B cell (primary cell): ENCODE results near the gene PNRC2. TPM values are rescaled to one million over a fixed set of nuclear protein-coding genes. Genes with fewer than 3 reads are reported as not detected.

Experiments used
- ATAC-seq: fragments of 200-7000 bp; cut with Tn5 transposase; one replicate; pipeline ENCODE4 v1.10.0; 2021; ENCODE audit warnings: low read depth, mild to moderate bottlenecking, moderate number of reproducible peaks, moderate library complexity
- CTCF ChIA-PET: fragments of 350-600 bp; sonication (Branson Sonifier 250); formaldehyde crosslinking; loops from one replicate; lab custom pipeline; 2021; ENCODE audit warnings: antibody characterized with exemption, inconsistent platforms; lab: Charles Lee
- POLR2A ChIA-PET: fragments of 350-600 bp; sonication (Branson Sonifier 250); formaldehyde crosslinking; loops from one replicate; lab custom pipeline; 2021; ENCODE audit warnings: antibody characterized with exemption; lab: Charles Lee
- DNase-seq: peaks from one replicate; pipeline ENCODE4 v3.0.0; 2013
- H2AFZ ChIP-seq: 2 replicates; pipeline ENCODE4 v1.6.1; 2012; ENCODE audit warnings: mild to moderate bottlenecking, low read depth, low read length; ENCODE audit not compliant: insufficient read depth, poor library complexity, severe bottlenecking
- H3K27ac ChIP-seq, 2 donors: 1 replicate in 1 of 2; 2 replicates in 1 of 2; pipeline ENCODE4 v1.5.1; 2012 to 2013; ENCODE audit warnings: low read length in 2 of 2, mild to moderate bottlenecking in 2 of 2, moderate library complexity in 1 of 2
- H3K27me3 ChIP-seq, 4 experiments: fragments of 200-600 bp in 1 of 4; sonication (generic) in 1 of 4; replicated peaks in 1 of 4; 1 replicate in 2 of 4; 2 replicates in 2 of 4; pipeline versions ENCODE4 v1.6.1 to v1.7.0; 2013 to 2016; ENCODE audit warnings: low read length in 3 of 4, mild to moderate bottlenecking in 2 of 4, mixed read lengths in 1 of 4, moderate library complexity in 1 of 4; ENCODE audit not compliant: insufficient read depth in 4 of 4, control insufficient read depth in 3 of 4; ENCODE audit errors: control extremely low read depth in 1 of 4
- H3K36me3 ChIP-seq, 2 experiments: replicated peaks in 1 of 2; 1 replicate in 1 of 2; 2 replicates in 1 of 2; pipeline versions ENCODE4 v1.6.1 to v1.7.1; 2013; ENCODE audit warnings: low read length in 1 of 2; ENCODE audit not compliant: insufficient read depth in 2 of 2, control insufficient read depth in 1 of 2; ENCODE audit errors: control extremely low read depth in 1 of 2, extremely low read depth in 1 of 2
- H3K4me1 ChIP-seq, 2 donors: fragments of 200-600 bp in 1 of 2; sonication (generic) in 1 of 2; 1 replicate in 1 of 2; 2 replicates in 1 of 2; pipeline versions ENCODE4 v1.5.1 to v1.6.1; 2013 to 2017; ENCODE audit warnings: low read length in 2 of 2; ENCODE audit not compliant: control insufficient read depth in 2 of 2, insufficient read depth in 2 of 2
- H3K4me2 ChIP-seq: replicated peaks from 2 replicates; pipeline ENCODE3; 2012; ENCODE audit warnings: mild to moderate bottlenecking, low read depth, low read length; ENCODE audit not compliant: poor library complexity, severe bottlenecking
- H3K4me3 ChIP-seq, 5 experiments: fragments of 200-600 bp in 1 of 5; sonication (generic) in 1 of 5; 1 replicate in 3 of 5; 2 replicates in 2 of 5; pipeline versions ENCODE4 v1.5.1 to v1.7.0; 2011 to 2016; ENCODE audit warnings: low read length in 4 of 5, mild to moderate bottlenecking in 4 of 5, low read depth in 2 of 5, control low read depth in 1 of 5, moderate library complexity in 1 of 5; ENCODE audit not compliant: insufficient read depth in 1 of 5; ENCODE audit errors: control extremely low read depth in 1 of 5, extremely low read depth in 1 of 5
- H3K79me2 ChIP-seq: fragments of 200-600 bp; sonication (generic); one replicate; pipeline ENCODE4 v1.6.0; 2016; ENCODE audit warnings: low read length; ENCODE audit not compliant: control insufficient read depth, insufficient read depth
- H3K9ac ChIP-seq: fragments of 200-600 bp; sonication (generic); 2 replicates; pipeline ENCODE4 v1.6.1; 2017; ENCODE audit warnings: mild to moderate bottlenecking, low read length, moderate library complexity
- H3K9me3 ChIP-seq, 3 donors: one replicate each; pipeline versions ENCODE4 v1.6.1 to v1.7.1; 2013; ENCODE audit warnings: low read length in 2 of 3; ENCODE audit not compliant: control insufficient read depth in 2 of 3, insufficient read depth in 1 of 3; ENCODE audit errors: control extremely low read depth in 1 of 3
- H4K20me1 ChIP-seq: 2 replicates; pipeline ENCODE4 v1.6.0; 2012; ENCODE audit warnings: mild to moderate bottlenecking, low read length; ENCODE audit not compliant: insufficient read depth, control insufficient read depth, poor library complexity, severe bottlenecking
- H3K27ac Mint-ChIP-seq: one replicate; pipeline ENCODE4 v1.8.0; 2021; ENCODE audit warnings: mixed read lengths
- H3K27me3 Mint-ChIP-seq: one replicate; pipeline ENCODE4 v1.8.0; 2021; ENCODE audit warnings: mixed read lengths
- H3K4me1 Mint-ChIP-seq: one replicate; pipeline ENCODE4 v1.8.0; 2021; ENCODE audit warnings: mixed read lengths
- H3K4me3 Mint-ChIP-seq: one replicate; pipeline ENCODE4 v1.8.0; 2021; ENCODE audit warnings: mixed read lengths
- H3K9me3 Mint-ChIP-seq: one replicate; pipeline ENCODE4 v1.8.0; 2022; ENCODE audit warnings: mixed read lengths; ENCODE audit not compliant: insufficient read depth
- CTCF ChIP-seq: fragments of 200-600 bp; IDR thresholded peaks from one replicate; pipeline ENCODE4 v1.8.0; 2022; ENCODE audit warnings: antibody characterized with exemption, mild to moderate bottlenecking
- EZH2 ChIP-seq: IDR thresholded peaks from 2 replicates; pipeline ENCODE4 v1.6.1; 2012; ENCODE audit warnings: borderline replicate concordance, low read depth, mild to moderate bottlenecking, moderate library complexity, low read length; ENCODE audit not compliant: insufficient read depth, poor library complexity, severe bottlenecking
- WGBS: methylation state at CpG from one replicate; pipeline ENCODE4 v1.1.5; 2013; ENCODE audit warnings: missing lambda C conversion rate; ENCODE audit not compliant: insufficient coverage; 5-methylcytosine and 5-hydroxymethylcytosine counted together
- intact Hi-C: fragments of 100-400 bp; cut with micrococcal nuclease; formaldehyde crosslinking; loops from one replicate; pipeline ENCODE4 v1.10.0; 2022
- polyA plus RNA-seq: library from polyadenylated mRNA; depleted of rRNA; stranded (reverse); fragments of >200 nt; gene quantifications from 2 replicates; pipeline ENCODE4 v1.2.3, GENCODE V29; 2012
- total RNA-seq, 2 donors: library from RNA; stranded (reverse); fragments of 120-200 nt in 1 of 2; gene quantifications; 1 replicate in 1 of 2; 2 replicates in 1 of 2; pipeline versions ENCODE4 v1.2.3 to v1.2.4, GENCODE V29; 2013 to 2022

The PNRC2 gene
- total and polyA plus RNA-seq, 2 donors (not counting 1 experiment from before 2014, with no cell fraction given) = 89.8 to 174 TPM

DNA sequence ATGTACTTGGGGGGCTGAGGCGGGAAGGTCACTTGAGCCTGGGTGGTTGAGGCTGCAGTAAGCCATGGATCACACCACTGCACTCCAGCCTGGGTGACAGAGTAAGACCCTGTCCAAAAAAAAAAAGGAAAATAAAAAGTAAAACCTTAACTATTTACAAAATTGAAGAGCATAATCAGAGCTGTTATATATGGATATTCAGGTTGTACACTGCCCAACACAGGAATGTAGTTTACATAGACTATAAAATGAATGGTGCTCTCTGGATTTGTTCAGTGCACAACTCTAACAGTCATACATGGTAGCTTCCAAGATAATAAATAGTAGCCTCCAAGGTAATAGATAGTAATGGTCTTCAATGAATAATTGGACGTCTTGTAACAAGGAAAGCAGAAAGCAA, 43.1 kb downstream of the PNRC2 start:
- DNase-seq (no peak), ATAC-seq (no peak)
- no peak overlapping the region for H3K4me3 ChIP-seq
- H3K9me3 ChIP-seq = no peaks in the 10 kb centered on the region
- H3K36me3 ChIP-seq = no peaks in the 10 kb centered on the region
- POLR2A ChIA-PET = interaction anchor here (0.5 kb wide), 2 partner anchors 24 to 1952 kb away, joined by 3 to 4 read pairs; no protein-coding TSS in a partner anchor
- intact Hi-C loops = no loop called here
- CTCF ChIA-PET = interaction anchor here (1.0 kb wide), 1 partner anchor 192 kb away, joined by 5 read pairs; no protein-coding TSS in a partner anchor
- H3K27ac Mint-ChIP-seq = no peak overlapping the region
- H4K20me1 ChIP-seq = no peaks in the 10 kb centered on the region
- no peaks in the 10 kb centered on the region for H3K9me3 Mint-ChIP-seq
- no peaks in the 10 kb centered on the region for H3K27me3 ChIP-seq
- no peaks in the 10 kb centered on the region for H3K4me1 ChIP-seq
- no peaks in the 10 kb centered on the region for H3K79me2 ChIP-seq
- H3K27ac ChIP-seq = no peak overlapping the region
- no peak overlapping the region for H2AFZ ChIP-seq
- H3K4me2 ChIP-seq = no peak overlapping the region
- H3K4me3 Mint-ChIP-seq = no peak overlapping the region
- H3K27me3 Mint-ChIP-seq = peaks cover 3% of the 10 kb centered on the region
- no peak overlapping the region for H3K9ac ChIP-seq
- no CpG with 5 or more reads among the region's 2 CpGs for WGBS
- no peak for TF ChIP-seq CTCF
- TF ChIP-seq EZH2 = no peak
- H3K4me1 Mint-ChIP-seq = peaks cover 10% of the 10 kb centered on the region

GRCh38 chr1:24003331-24003972, 43.8 kb downstream of the PNRC2 start:
- Histone ChIP-seq H3K79me2 (no peaks in the 10 kb centered on the region), H3K4me1 (no peaks in the 10 kb centered on the region), H3K9ac (no peak overlapping the region), H3K27ac (no peak overlapping the region), H3K9me3 (no peaks in the 10 kb centered on the region), H3K4me2 (no peak overlapping the region), H2AFZ (no peak overlapping the region), H3K27me3 (no peaks in the 10 kb centered on the region), H3K36me3 (no peaks in the 10 kb centered on the region), H4K20me1 (no peaks in the 10 kb centered on the region), H3K4me3 (no peak overlapping the region)
- no peak for DNase-seq
- no peak overlapping the region for H3K4me3 Mint-ChIP-seq
- TF ChIP-seq CTCF (no peak), EZH2 (no peak)
- ChIA-PET CTCF (interaction anchor here (1.0 to 1.2 kb wide), 3 partner anchors 21 to 193 kb away, joined by 3 to 5 read pairs (median 3); partner anchors contain the start of gene SRSF10), POLR2A (interaction anchor here (0.5 kb wide), 1 partner anchor 1952 kb away, joined by 3 read pairs; no protein-coding TSS in a partner anchor)
- H3K27me3 Mint-ChIP-seq = peaks cover 6% of the 10 kb centered on the region
- H3K4me1 Mint-ChIP-seq = peaks cover 10% of the 10 kb centered on the region
- H3K27ac Mint-ChIP-seq = no peak overlapping the region
- intact Hi-C loops = no loop called here
- peak; percentile 70 for ATAC-seq
- no peaks in the 10 kb centered on the region for H3K9me3 Mint-ChIP-seq
- 21% methylated on average over 3 of the region's 4 CpGs for WGBS
